HG02943 (cell line): Measurements from ENCODE around the gene IFTAP.

Experiments used
- ATAC-seq: cut with Tn5 transposase; IDR thresholded peaks from one replicate; pipeline ENCODE4 v1.9.1; 2021; ENCODE audit warnings: mild to moderate bottlenecking, low read depth, moderate library complexity; ENCODE audit not compliant: unreplicated experiment

Gene IFTAP

DNA sequence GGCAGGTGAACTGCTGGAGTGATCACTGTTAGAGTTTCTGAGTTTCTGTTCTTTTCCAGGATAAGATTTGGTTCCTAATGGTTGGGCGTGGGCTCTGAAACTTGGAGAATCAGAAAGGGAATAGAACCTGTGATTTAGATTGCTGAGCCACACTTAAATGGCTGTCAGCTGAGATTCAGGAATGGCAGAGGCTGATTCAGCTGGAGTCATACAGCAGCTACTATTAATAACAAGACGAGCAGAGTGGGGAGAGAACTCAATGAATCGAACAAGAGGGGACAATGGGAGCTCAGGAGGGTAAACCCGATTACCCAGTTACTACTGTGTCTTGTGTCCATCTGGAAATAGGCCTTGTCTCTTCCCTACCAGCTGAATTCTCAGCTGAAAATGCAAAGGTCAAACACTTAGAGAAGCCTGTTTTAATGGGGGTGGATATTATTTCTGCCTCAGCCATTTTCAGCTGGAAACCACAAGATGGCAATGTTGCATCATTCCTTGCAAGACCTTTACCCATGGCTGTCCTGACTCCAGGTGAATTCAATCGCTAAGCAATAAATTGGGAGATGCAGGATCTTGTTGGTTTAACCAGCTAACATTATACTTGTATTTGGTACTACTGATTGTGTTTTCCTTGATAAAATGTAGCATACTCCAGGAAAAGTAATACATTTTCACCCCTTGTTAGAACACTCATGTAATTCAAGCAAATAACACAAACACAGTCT, 108.2 kb downstream of the IFTAP start:
- peak; percentile 63 for ATAC-seq

DNA sequence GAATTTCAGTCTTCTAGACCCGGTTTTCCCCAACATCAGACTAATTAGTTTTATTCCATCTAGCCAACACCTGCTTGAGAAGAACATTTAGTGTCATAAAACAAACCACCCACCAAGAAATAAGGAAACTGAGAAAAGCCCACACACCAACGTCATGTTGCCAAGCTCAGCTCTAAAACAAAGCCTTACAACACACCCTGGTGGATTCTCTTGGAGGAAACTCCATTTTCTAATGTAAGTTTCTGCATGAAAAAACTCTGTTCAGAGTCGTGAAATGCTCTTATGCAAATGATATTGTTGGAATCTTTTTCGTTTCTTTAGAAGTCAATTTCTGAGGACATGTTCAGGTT, 108.7 kb downstream of the IFTAP start:
- ATAC-seq: no peak
